GM12892 (cell line): ENCODE results near the gene TGM3.

Source experiments
- DNase-seq: peaks from one replicate; pipeline ENCODE4 v3.0.0; 2011; ENCODE audit not compliant: insufficient read length
- FAIRE-seq: peaks from 2 replicates; lab custom pipeline; 2011; peaks lifted over from hg19 to GRCh38; lab: Jason Lieb, UNC
- POLR2A ChIP-seq: IDR thresholded peaks from 2 replicates; pipeline ENCODE4 v1.6.1; 2011; ENCODE audit warnings: low read depth, low read length, control low read depth
- POLR2AphosphoS5 ChIP-seq: IDR thresholded peaks from 2 replicates; pipeline ENCODE4 v1.6.1; 2011; ENCODE audit warnings: low read depth, low read length, control low read depth
- TAF1 ChIP-seq: IDR thresholded peaks from 2 replicates; pipeline ENCODE4 v1.6.1; 2011; ENCODE audit warnings: low read depth, mild to moderate bottlenecking, control low read depth, low read length, borderline replicate concordance

Gene TGM3

DNA sequence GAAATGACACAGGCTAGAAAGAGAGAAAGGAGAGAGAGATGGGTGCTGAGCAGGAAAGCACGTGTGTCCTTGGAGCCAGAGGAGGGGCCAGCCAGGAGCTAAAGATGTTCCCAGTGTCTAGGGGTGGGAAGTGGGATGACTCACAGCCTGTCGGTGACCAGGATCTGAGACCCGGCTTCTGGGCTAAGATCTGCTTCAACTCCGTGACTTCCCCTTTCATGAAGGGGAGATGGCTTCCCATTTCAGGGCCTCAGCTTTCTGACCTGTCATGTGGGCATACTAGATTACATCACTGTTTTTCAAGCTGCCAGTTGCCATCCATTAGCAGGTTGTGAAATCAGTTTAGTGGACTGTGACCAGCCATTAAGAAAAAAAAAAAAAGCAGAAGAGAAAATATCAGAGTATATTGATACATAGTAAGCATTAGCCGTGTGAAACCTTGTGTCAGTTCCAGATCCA, 5.4 kb downstream of the TGM3 start:
- TF ChIP-seq TAF1 (no peak), POLR2AphosphoS5 (no peak), POLR2A (no peak)
- peak; percentile 81 for FAIRE-seq
- peak; percentile 23 for DNase-seq

DNA sequence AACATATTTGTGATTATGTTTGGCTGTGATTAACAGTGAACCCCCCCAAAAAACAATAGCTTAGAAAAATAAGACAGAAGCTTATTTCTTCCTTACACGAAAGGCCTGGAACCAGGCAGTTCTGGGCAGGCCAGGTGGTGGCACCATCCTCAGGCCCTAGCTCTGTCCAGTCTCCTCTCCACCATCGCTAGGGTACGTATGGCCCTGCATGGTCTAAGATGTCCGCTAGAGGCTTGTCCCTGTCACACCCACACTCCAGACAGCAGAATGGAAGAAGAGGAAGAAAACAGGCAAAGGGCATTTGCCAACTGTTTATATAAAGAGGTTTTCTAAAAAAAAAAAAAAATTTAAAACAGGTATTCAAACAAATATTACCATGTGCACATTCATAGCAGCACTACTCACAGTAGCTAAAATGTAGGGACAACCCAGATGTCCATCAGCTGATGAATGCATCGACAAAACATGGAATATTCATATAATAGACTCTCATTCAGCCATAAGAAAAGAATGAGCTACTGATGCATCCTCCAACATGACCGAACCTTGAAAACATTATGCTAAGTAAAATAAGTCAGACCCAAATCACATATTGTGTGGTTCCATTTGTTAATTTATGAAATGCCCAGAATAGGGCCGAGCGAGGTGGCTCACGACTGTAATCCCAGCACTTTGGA, 6.7 kb downstream of the TGM3 start:
- DNase-seq = no peak
- no peak for FAIRE-seq
- TF ChIP-seq POLR2AphosphoS5 = no peak

DNA sequence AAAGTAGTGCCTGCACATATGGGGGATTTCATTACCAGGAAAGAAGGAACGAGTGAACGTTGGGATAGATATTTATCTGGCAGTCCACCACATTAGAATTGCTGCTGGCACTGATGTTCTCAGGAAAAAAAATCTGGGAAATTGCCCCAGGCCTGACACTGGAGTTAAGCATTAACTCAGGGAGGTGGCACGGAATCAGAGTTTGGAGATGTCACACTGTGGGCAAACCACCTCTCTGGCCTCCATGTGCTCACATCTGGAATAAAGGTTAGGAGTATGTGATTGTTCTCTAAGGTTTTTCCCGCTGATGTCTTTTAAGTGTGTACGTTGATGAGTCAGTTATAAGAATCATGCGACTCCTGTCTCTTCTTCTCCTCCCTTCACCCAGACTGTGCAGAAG, 7.9 kb downstream of the TGM3 start:
- FAIRE-seq (no peak), DNase-seq (no peak)
- TF ChIP-seq TAF1 (no peak), POLR2AphosphoS5 (no peak), POLR2A (no peak)

DNA sequence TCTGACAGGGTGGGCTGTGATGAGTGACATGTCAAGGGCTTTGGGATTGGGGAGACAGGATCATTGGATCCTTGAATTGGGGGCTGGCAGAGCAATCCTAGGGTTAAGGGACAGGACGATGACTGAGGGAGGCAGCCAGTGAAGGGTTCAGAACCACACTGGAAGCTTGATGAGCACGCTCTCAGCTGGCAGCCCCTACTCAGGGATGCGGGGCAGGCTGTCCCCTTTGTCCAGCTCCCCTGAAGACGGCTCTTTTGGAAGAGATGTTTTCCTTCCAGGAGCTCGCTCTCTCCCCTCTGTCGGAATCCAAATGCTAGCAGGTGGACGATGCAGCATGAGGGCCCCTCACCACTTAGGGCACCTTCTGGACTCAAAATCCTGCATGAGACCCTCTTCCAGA, 8.4 kb downstream of the TGM3 start:
- TF ChIP-seq TAF1 (no peak), POLR2A (no peak), POLR2AphosphoS5 (no peak)
- FAIRE-seq (no peak), DNase-seq (no peak)

DNA sequence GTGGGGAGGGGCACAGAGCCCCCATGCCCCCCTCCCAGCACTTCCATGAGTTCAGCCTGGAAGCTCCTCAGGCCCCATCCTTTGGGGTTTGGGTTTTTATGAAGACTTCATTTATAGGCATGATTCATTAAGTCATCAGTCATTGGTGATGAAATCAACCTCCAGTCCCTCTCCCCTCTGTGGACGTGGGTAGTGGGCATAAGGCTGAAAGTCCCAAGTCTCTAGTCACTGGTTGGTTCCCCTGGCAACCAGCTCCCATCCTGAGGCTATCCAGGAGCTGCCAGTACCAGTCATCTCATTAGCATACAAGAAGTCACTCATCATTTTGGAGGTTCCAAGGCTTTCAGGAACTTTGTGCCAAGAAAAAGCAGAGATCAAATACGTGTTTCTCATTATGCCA, 9.2 kb downstream of the TGM3 start:
- FAIRE-seq = peak; percentile 24
- no peak for DNase-seq
- TF ChIP-seq TAF1 (no peak), POLR2AphosphoS5 (no peak), POLR2A (no peak)

DNA sequence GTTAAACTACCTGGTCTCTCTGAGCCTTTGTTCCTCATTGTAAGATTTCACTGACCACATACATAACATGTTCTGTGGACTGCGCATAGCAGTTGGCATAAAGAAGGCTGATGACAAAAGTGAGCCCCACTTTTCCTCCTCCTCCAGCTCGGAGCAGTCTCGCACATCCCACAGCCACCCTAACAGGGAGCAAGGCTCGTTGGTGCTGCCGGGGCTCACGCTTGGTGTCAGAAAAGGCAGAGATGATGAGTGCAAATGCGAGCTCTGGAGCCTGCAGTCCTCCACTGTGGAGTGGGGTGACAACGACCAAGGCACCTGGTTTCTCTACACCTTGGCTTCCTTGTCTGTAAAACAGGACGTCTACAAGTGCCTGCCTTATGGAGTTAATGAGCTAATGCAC, 9.7 kb downstream of the TGM3 start:
- TF ChIP-seq POLR2A (no peak), POLR2AphosphoS5 (no peak), TAF1 (no peak)
- FAIRE-seq (no peak), DNase-seq (no peak)

DNA sequence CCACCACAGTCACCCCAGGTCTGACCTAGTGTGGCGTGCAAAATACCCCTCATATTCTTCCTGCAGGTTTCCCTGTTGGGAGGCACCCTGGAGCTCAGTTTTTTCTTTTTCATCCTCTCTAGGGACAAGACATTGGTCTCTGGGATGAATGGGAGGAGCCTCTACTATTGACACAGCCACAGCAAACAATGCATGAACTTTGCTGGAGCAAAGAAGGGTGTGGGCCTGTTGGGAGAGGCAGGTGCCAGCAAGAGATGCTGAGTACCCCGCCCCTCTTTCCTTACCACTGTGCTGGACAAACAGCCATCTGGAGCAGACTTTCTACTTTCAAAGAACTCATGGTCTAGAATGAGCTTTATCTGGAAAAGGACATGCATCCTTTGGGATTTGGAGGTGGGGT, 10.1 kb downstream of the TGM3 start:
- no peak for DNase-seq
- no peak for TF ChIP-seq TAF1
- TF ChIP-seq POLR2A = no peak
- no peak for TF ChIP-seq POLR2AphosphoS5
- FAIRE-seq = no peak

DNA sequence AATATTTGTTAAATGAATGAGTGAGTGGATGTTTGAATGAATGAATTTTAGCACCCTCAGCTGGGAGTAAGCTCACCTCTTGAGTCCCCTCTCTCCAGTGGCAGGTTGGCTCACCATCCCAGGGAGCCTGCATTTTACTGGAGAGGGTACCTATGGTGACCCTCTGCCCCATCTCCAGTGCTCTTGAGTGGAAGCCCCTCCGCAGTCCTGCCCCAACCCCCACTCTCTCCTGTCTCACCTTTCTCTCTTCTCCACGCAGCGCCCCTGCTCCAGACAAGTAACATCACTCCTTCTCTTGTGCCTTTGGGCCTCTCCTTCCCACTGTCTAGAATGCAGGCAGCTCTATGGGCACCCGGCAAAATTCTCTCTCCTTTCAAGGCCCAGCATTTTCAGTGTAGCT, 11.3 kb downstream of the TGM3 start:
- no peak for FAIRE-seq
- DNase-seq = no peak
- TF ChIP-seq TAF1 (no peak), POLR2A (no peak), POLR2AphosphoS5 (no peak)

DNA sequence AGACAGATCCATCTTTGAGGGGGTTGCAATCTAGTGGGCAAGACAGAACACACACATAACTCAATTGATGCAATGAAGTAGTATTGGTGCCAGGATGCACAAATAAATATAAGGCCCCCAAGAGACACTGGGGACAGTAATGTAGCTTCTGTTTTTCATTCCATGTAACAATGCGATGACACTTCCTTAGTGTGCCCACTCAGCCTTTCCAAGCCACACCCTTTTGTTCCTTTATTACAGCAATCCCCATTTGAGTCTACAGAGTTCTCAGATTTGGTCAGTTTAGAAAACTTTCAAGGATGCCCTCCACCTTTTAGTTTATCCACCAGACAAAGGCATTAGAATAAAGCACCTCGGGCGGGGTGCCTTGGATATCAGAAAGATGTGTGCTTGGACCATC, 15.5 kb downstream of the TGM3 start:
- TF ChIP-seq POLR2AphosphoS5 (no peak), POLR2A (no peak), TAF1 (no peak)
- no peak for DNase-seq
- no peak for FAIRE-seq

DNA sequence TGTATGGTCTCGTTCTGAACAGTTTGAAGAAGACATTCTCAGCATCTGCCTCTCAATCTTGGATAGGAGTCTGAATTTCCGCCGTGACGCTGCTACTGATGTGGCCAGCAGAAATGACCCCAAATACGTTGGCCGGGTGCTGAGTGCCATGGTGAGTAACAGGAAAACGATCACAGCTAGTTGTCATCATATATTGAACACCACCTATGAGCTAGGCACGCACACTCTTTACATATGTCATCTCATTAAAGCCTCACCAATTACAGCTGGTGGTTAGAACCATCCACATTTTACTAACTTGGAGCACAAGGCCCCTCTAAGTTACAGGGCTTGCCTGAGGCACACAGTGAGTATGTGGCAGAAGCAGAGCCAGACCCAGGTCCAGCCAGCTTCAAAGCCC, 17.1 kb downstream of the TGM3 start:
- FAIRE-seq = no peak
- TF ChIP-seq POLR2A (no peak), TAF1 (no peak), POLR2AphosphoS5 (no peak)
- no peak for DNase-seq

DNA sequence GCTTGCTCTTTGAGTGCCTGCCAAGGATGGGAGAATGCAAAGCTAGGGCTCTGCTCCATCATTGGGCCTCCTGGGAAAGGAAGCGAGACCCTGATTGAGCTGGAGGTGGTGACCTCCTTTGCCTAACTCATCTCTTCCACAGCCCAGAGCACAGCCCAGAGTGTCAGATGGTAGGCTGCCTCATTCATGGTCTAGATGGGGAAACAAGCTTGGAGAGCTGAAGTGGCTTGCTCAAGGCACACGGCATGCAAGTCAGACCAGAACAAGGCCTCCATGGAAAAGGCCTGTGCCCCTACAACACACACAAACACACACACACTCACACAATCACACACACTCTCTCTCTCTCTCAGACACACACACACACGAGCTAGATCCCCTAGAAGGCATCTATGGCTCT, 17.5 kb downstream of the TGM3 start:
- no peak for FAIRE-seq
- TF ChIP-seq POLR2A = no peak
- no peak for TF ChIP-seq POLR2AphosphoS5
- TF ChIP-seq TAF1 = no peak
- DNase-seq = no peak

DNA sequence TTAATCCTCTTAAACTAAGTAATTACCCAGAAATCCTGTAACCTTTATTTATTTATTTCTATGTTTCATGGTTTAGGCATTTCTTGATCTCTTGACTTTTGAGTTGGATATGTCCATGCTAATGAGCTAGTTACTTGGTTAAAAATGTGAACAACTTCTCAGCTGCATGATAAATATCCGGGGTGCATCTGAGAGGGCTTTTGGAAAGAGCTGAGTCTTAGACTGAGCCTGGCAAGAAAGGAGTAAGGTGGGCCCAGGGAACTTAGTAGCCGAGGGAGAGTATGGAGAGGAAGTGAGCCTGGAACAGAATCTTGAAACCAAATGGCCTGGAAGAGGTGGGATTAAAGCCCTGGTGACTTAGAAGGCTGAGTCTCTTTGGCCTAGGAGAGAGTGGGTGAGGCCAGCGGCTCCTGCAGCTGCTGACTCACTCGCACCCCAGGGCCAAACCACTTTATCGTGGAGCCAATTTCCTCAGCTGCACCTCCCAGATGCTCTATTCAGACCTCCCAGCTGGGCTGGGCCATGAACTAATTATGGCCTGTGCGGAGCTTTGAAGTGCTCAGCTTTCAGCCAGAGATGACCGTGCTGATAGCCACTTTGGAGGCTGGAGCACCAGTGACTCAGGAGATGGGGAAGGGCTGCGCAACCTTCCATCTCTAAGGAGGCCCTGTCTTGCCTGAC, 19.1 kb downstream of the TGM3 start:
- DNase-seq = no peak
- FAIRE-seq = no peak
- TF ChIP-seq POLR2A = no peak
- no peak for TF ChIP-seq TAF1
- no peak for TF ChIP-seq POLR2AphosphoS5

DNA sequence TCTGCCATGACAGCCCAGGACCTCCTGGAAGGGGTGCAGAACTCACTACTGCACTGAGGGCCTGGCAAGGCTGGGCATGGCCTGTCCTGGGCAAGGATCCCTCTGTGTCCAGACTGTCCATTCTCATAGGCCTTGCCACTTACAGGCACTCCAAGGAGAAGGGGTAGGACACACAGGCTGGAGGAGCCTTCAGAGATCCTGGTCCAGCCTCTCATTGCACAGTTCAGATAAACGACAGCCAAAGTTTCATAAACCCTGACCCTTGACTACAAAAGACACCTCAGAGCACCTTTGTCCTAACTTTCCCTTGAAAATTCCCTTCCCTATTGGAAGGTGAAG, 19.6 kb downstream of the TGM3 start:
- TF ChIP-seq POLR2A = no peak
- no peak for TF ChIP-seq TAF1
- no peak for TF ChIP-seq POLR2AphosphoS5
- no peak for DNase-seq
- FAIRE-seq = no peak
